A172 (cell line): Measurements from ENCODE around the gene EHMT1. TPM values are rescaled to one million over a fixed set of nuclear protein-coding genes. Genes with fewer than 3 reads are reported as not detected.

Source experiments
- DNase-seq: peaks from one replicate; pipeline ENCODE4 v3.0.0-alpha.2; 2015; ENCODE audit warnings: low spot score
- total RNA-seq: library from RNA; depleted of rRNA; stranded (reverse); fragments of >200 nt; shearing (Covaris generic); gene quantifications from 2 replicates; pipeline ENCODE4 v1.2.3, GENCODE V29; 2014

EHMT1 gene
- total RNA-seq, 1 experiment from 2014 or later = 54.7 TPM

GRCh38 chr9:137738703-137739102, 119.9 kb downstream of the EHMT1 start:
- DNase-seq = no peak

GRCh38 chr9:137739371-137740309, 120.8 kb downstream of the EHMT1 start:
- DNase-seq = no peak

- no peak for DNase-seq
Measured at GRCh38 chr9:137740312-137740711, 121.5 kb downstream of the EHMT1 start.

- no peak for DNase-seq
Measured at GRCh38 chr9:137741330-137741729, 122.5 kb downstream of the EHMT1 start.

- no peak for DNase-seq
Measured at GRCh38 chr9:137742698-137743097, 123.9 kb downstream of the EHMT1 start.

GRCh38 chr9:137743695-137744094, 124.9 kb downstream of the EHMT1 start:
- no peak for DNase-seq

GRCh38 chr9:137744632-137745183, 125.9 kb downstream of the EHMT1 start:
- DNase-seq = no peak

- peak; percentile 49 for DNase-seq
Measured at GRCh38 chr9:137745541-137745991, 126.8 kb downstream of the EHMT1 start.

GRCh38 chr9:137748311-137748710, 129.5 kb downstream of the EHMT1 start:
- DNase-seq = no peak

GRCh38 chr9:137748741-137749140, 129.9 kb downstream of the EHMT1 start:
- DNase-seq = no peak

- no peak for DNase-seq
Measured at GRCh38 chr9:137749511-137749910, 130.7 kb downstream of the EHMT1 start.

GRCh38 chr9:137750007-137750406, 131.2 kb downstream of the EHMT1 start:
- DNase-seq = no peak

- no peak for DNase-seq
Measured at GRCh38 chr9:137750566-137750965, 131.8 kb downstream of the EHMT1 start.

GRCh38 chr9:137751616-137752015, 132.8 kb downstream of the EHMT1 start:
- no peak for DNase-seq

- DNase-seq = no peak
Measured at GRCh38 chr9:137752426-137752825, 133.6 kb downstream of the EHMT1 start.

GRCh38 chr9:137753192-137753765, 134.5 kb downstream of the EHMT1 start:
- no peak for DNase-seq

GRCh38 chr9:137755261-137755927, 136.6 kb downstream of the EHMT1 start:
- no peak for DNase-seq

GRCh38 chr9:137756045-137756744, 137.4 kb downstream of the EHMT1 start:
- no peak for DNase-seq

- DNase-seq = peak; percentile 57
Measured at GRCh38 chr9:137757139-137757538, 138.3 kb downstream of the EHMT1 start.

GRCh38 chr9:137757613-137758029, 138.8 kb downstream of the EHMT1 start:
- DNase-seq = peak; percentile 66

- DNase-seq = no peak
Measured at GRCh38 chr9:137758067-137758466, 139.3 kb downstream of the EHMT1 start.

GRCh38 chr9:137759117-137759516, 140.3 kb downstream of the EHMT1 start:
- DNase-seq = no peak
